ENCODE results near the gene QKI.

The QKI gene

GRCh38 chr6:163406366-163406765, 8.2 kb upstream of the QKI start (continued):
- TF ChIP-seq, protein P1, sequence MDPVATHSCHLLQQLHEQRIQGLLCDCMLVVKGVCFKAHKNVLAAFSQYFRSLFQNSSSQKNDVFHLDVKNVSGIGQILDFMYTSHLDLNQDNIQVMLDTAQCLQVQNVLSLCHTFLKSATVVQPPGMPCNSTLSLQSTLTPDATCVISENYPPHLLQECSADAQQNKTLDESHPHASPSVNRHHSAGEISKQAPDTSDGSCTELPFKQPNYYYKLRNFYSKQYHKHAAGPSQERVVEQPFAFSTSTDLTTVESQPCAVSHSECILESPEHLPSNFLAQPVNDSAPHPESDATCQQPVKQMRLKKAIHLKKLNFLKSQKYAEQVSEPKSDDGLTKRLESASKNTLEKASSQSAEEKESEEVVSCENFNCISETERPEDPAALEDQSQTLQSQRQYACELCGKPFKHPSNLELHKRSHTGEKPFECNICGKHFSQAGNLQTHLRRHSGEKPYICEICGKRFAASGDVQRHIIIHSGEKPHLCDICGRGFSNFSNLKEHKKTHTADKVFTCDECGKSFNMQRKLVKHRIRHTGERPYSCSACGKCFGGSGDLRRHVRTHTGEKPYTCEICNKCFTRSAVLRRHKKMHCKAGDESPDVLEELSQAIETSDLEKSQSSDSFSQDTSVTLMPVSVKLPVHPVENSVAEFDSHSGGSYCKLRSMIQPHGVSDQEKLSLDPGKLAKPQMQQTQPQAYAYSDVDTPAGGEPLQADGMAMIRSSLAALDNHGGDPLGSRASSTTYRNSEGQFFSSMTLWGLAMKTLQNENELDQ (tag by site-specific recombination; IDR thresholded peaks at IDR 0.05; ENCODE audit: low read depth) = no peak
- no peak for TF ChIP-seq OSR2 (tag by site-specific recombination; IDR thresholded peaks at IDR 0.05)
- TF ChIP-seq ZBTB6 (tag by site-specific recombination; IDR thresholded peaks at IDR 0.05) = no peak
- TF ChIP-seq ZNF707 (tag by site-specific recombination; IDR thresholded peaks at IDR 0.05) = no peak
- TF ChIP-seq ZNF600 (tag by site-specific recombination; IDR thresholded peaks at IDR 0.05) = no peak
- no peak for TF ChIP-seq ZBTB20 (tag by site-specific recombination; IDR thresholded peaks at IDR 0.05)
- TF ChIP-seq ZNF610 (tag by site-specific recombination; IDR thresholded peaks at IDR 0.05; ENCODE audit: borderline replicate concordance) = no peak
- no peak for TF ChIP-seq ZNF184 (tag by site-specific recombination; IDR thresholded peaks at IDR 0.05)
- no peak for TF ChIP-seq ZNF37A (tag by site-specific recombination; IDR thresholded peaks at IDR 0.05)
- no peak for TF ChIP-seq KLF1 (tag by site-specific recombination; IDR thresholded peaks at IDR 0.05)
- TF ChIP-seq FEZF1 (tag by site-specific recombination; IDR thresholded peaks at IDR 0.05) = no peak

DNA sequence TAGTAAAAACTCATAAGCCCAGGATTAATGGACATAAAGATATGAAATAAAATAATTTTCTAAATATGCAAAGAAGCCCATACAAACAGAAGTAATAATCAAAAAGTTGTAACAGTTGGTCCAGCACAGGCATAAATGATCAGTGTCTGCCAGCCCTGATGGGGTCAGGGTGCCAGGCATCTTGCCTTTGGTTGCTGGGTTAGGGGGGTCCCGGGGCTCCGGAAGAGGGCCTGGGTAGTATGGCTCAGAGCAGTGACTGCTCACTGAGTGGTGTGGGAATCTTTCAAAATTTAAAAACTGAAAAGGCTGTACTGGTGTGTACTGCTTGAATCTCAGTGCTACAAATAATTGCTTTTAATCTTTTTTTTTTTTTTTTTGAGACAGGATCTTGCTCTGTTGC, 7.7 kb upstream of the QKI start:
- H3K27ac ChIP-seq (ENCODE audit: extremely low read depth, low read depth, low read length) = no peak overlapping the region
- no peak overlapping the region for H3K4me3 ChIP-seq (ENCODE audit: low read depth, low read length)
- no peak for TF ChIP-seq KLF10 (tag by site-specific recombination; IDR thresholded peaks at IDR 0.05)
- no peak for TF ChIP-seq HOXA7 (CRISPR knock-in tag; IDR thresholded peaks at IDR 0.05; ENCODE audit: borderline replicate concordance)
- no peak for TF ChIP-seq ZNF791 (tag by site-specific recombination; IDR thresholded peaks at IDR 0.05)
- no peak for TF ChIP-seq KLF16 (tag by site-specific recombination; IDR thresholded peaks at IDR 0.05)
- TF ChIP-seq ZNF664 (tag by site-specific recombination; IDR thresholded peaks at IDR 0.05) = no peak
- no peak for TF ChIP-seq KLF8 (tag by site-specific recombination; IDR thresholded peaks at IDR 0.05)
- TF ChIP-seq, protein P2, sequence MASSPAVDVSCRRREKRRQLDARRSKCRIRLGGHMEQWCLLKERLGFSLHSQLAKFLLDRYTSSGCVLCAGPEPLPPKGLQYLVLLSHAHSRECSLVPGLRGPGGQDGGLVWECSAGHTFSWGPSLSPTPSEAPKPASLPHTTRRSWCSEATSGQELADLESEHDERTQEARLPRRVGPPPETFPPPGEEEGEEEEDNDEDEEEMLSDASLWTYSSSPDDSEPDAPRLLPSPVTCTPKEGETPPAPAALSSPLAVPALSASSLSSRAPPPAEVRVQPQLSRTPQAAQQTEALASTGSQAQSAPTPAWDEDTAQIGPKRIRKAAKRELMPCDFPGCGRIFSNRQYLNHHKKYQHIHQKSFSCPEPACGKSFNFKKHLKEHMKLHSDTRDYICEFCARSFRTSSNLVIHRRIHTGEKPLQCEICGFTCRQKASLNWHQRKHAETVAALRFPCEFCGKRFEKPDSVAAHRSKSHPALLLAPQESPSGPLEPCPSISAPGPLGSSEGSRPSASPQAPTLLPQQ (tag by site-specific recombination; IDR thresholded peaks at IDR 0.05) = no peak
- no peak for TF ChIP-seq ZNF514 (tag by site-specific recombination; IDR thresholded peaks at IDR 0.05)
- no peak for TF ChIP-seq ZNF624 (tag by site-specific recombination; IDR thresholded peaks at IDR 0.05)
- no peak for TF ChIP-seq ZXDB (tag by site-specific recombination; IDR thresholded peaks at IDR 0.05)
- no peak for TF ChIP-seq ZNF777 (tag by site-specific recombination; IDR thresholded peaks at IDR 0.05; ENCODE audit: borderline replicate concordance)
- TF ChIP-seq ZNF266 (tag by site-specific recombination; IDR thresholded peaks at IDR 0.05; ENCODE audit: low read depth) = no peak
- TF ChIP-seq, protein P3, sequence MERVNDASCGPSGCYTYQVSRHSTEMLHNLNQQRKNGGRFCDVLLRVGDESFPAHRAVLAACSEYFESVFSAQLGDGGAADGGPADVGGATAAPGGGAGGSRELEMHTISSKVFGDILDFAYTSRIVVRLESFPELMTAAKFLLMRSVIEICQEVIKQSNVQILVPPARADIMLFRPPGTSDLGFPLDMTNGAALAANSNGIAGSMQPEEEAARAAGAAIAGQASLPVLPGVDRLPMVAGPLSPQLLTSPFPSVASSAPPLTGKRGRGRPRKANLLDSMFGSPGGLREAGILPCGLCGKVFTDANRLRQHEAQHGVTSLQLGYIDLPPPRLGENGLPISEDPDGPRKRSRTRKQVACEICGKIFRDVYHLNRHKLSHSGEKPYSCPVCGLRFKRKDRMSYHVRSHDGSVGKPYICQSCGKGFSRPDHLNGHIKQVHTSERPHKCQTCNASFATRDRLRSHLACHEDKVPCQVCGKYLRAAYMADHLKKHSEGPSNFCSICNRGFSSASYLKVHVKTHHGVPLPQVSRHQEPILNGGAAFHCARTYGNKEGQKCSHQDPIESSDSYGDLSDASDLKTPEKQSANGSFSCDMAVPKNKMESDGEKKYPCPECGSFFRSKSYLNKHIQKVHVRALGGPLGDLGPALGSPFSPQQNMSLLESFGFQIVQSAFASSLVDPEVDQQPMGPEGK (tag by site-specific recombination; IDR thresholded peaks at IDR 0.05) = no peak
- TF ChIP-seq ZNF645 (tag by site-specific recombination; IDR thresholded peaks at IDR 0.05) = no peak
- no peak for TF ChIP-seq ZNF239 (tag by site-specific recombination; IDR thresholded peaks at IDR 0.05)
- TF ChIP-seq CTCF (tag by site-specific recombination; IDR thresholded peaks at IDR 0.05) = no peak
- no peak for TF ChIP-seq ZNF157 (tag by site-specific recombination; IDR thresholded peaks at IDR 0.05)
- no peak for TF ChIP-seq ZNF24 (tag by site-specific recombination; IDR thresholded peaks at IDR 0.05)
- TF ChIP-seq RBAK (tag by site-specific recombination; IDR thresholded peaks at IDR 0.05) = no peak
- H3K36me3 ChIP-seq (ENCODE audit: control insufficient read depth in 2 of 2, insufficient read depth in 1 of 2, low read length in 2 of 2) = no peaks in the 10 kb centered on the region
- no peaks in the 10 kb centered on the region for H3K4me1 ChIP-seq (ENCODE audit: control insufficient read depth, insufficient read depth, low read length)
- H3K9me3 ChIP-seq (ENCODE audit: control insufficient read depth, insufficient read depth, low read depth, low read length) = no peaks in the 10 kb centered on the region
- POLR2A ChIA-PET = interaction anchor here (0.6 kb wide), 1 partner anchor 45 kb away, joined by 4 read pairs; no protein-coding TSS in a partner anchor
- CTCF ChIA-PET = no interaction called here

Data from HEK293 (cell line).